B cell (primary cell): ENCODE measurements around the gene MED17. TPM values are rescaled to one million over a fixed set of nuclear protein-coding genes. Genes with fewer than 3 reads are reported as not detected.

Experiments used
- ATAC-seq: fragments of 200-7000 bp; cut with Tn5 transposase; one replicate; pipeline ENCODE4 v1.10.0; 2021; ENCODE audit warnings: low read depth, mild to moderate bottlenecking, moderate number of reproducible peaks, moderate library complexity
- CTCF ChIA-PET: fragments of 350-600 bp; sonication (Branson Sonifier 250); formaldehyde crosslinking; loops from one replicate; lab custom pipeline; 2021; ENCODE audit warnings: antibody characterized with exemption, inconsistent platforms; lab: Charles Lee
- POLR2A ChIA-PET: fragments of 350-600 bp; sonication (Branson Sonifier 250); formaldehyde crosslinking; loops from one replicate; lab custom pipeline; 2021; ENCODE audit warnings: antibody characterized with exemption; lab: Charles Lee
- DNase-seq: peaks from one replicate; pipeline ENCODE4 v3.0.0; 2013
- H2AFZ ChIP-seq: 2 replicates; pipeline ENCODE4 v1.6.1; 2012; ENCODE audit warnings: mild to moderate bottlenecking, low read depth, low read length; ENCODE audit not compliant: insufficient read depth, poor library complexity, severe bottlenecking
- H3K27ac ChIP-seq, 2 donors: 1 replicate in 1 of 2; 2 replicates in 1 of 2; pipeline ENCODE4 v1.5.1; 2012 to 2013; ENCODE audit warnings: low read length in 2 of 2, mild to moderate bottlenecking in 2 of 2, moderate library complexity in 1 of 2
- H3K27me3 ChIP-seq, 4 experiments: fragments of 200-600 bp in 1 of 4; sonication (generic) in 1 of 4; replicated peaks in 1 of 4; 1 replicate in 2 of 4; 2 replicates in 2 of 4; pipeline versions ENCODE4 v1.6.1 to v1.7.0; 2013 to 2016; ENCODE audit warnings: low read length in 3 of 4, mild to moderate bottlenecking in 2 of 4, mixed read lengths in 1 of 4, moderate library complexity in 1 of 4; ENCODE audit not compliant: insufficient read depth in 4 of 4, control insufficient read depth in 3 of 4; ENCODE audit errors: control extremely low read depth in 1 of 4
- H3K36me3 ChIP-seq, 2 experiments: replicated peaks in 1 of 2; 1 replicate in 1 of 2; 2 replicates in 1 of 2; pipeline versions ENCODE4 v1.6.1 to v1.7.1; 2013; ENCODE audit warnings: low read length in 1 of 2; ENCODE audit not compliant: insufficient read depth in 2 of 2, control insufficient read depth in 1 of 2; ENCODE audit errors: control extremely low read depth in 1 of 2, extremely low read depth in 1 of 2
- H3K4me1 ChIP-seq, 2 donors: fragments of 200-600 bp in 1 of 2; sonication (generic) in 1 of 2; 1 replicate in 1 of 2; 2 replicates in 1 of 2; pipeline versions ENCODE4 v1.5.1 to v1.6.1; 2013 to 2017; ENCODE audit warnings: low read length in 2 of 2; ENCODE audit not compliant: control insufficient read depth in 2 of 2, insufficient read depth in 2 of 2
- H3K4me2 ChIP-seq: replicated peaks from 2 replicates; pipeline ENCODE3; 2012; ENCODE audit warnings: mild to moderate bottlenecking, low read depth, low read length; ENCODE audit not compliant: poor library complexity, severe bottlenecking
- H3K4me3 ChIP-seq, 5 experiments: fragments of 200-600 bp in 1 of 5; sonication (generic) in 1 of 5; 1 replicate in 3 of 5; 2 replicates in 2 of 5; pipeline versions ENCODE4 v1.5.1 to v1.7.0; 2011 to 2016; ENCODE audit warnings: low read length in 4 of 5, mild to moderate bottlenecking in 4 of 5, low read depth in 2 of 5, control low read depth in 1 of 5, moderate library complexity in 1 of 5; ENCODE audit not compliant: insufficient read depth in 1 of 5; ENCODE audit errors: control extremely low read depth in 1 of 5, extremely low read depth in 1 of 5
- H3K79me2 ChIP-seq: fragments of 200-600 bp; sonication (generic); one replicate; pipeline ENCODE4 v1.6.0; 2016; ENCODE audit warnings: low read length; ENCODE audit not compliant: control insufficient read depth, insufficient read depth
- H3K9ac ChIP-seq: fragments of 200-600 bp; sonication (generic); 2 replicates; pipeline ENCODE4 v1.6.1; 2017; ENCODE audit warnings: mild to moderate bottlenecking, low read length, moderate library complexity
- H3K9me3 ChIP-seq, 3 donors: one replicate each; pipeline versions ENCODE4 v1.6.1 to v1.7.1; 2013; ENCODE audit warnings: low read length in 2 of 3; ENCODE audit not compliant: control insufficient read depth in 2 of 3, insufficient read depth in 1 of 3; ENCODE audit errors: control extremely low read depth in 1 of 3
- H4K20me1 ChIP-seq: 2 replicates; pipeline ENCODE4 v1.6.0; 2012; ENCODE audit warnings: mild to moderate bottlenecking, low read length; ENCODE audit not compliant: insufficient read depth, control insufficient read depth, poor library complexity, severe bottlenecking
- H3K27ac Mint-ChIP-seq: one replicate; pipeline ENCODE4 v1.8.0; 2021; ENCODE audit warnings: mixed read lengths
- H3K27me3 Mint-ChIP-seq: one replicate; pipeline ENCODE4 v1.8.0; 2021; ENCODE audit warnings: mixed read lengths
- H3K4me1 Mint-ChIP-seq: one replicate; pipeline ENCODE4 v1.8.0; 2021; ENCODE audit warnings: mixed read lengths
- H3K4me3 Mint-ChIP-seq: one replicate; pipeline ENCODE4 v1.8.0; 2021; ENCODE audit warnings: mixed read lengths
- H3K9me3 Mint-ChIP-seq: one replicate; pipeline ENCODE4 v1.8.0; 2022; ENCODE audit warnings: mixed read lengths; ENCODE audit not compliant: insufficient read depth
- EZH2 ChIP-seq: IDR thresholded peaks from 2 replicates; pipeline ENCODE4 v1.6.1; 2012; ENCODE audit warnings: borderline replicate concordance, low read depth, mild to moderate bottlenecking, moderate library complexity, low read length; ENCODE audit not compliant: insufficient read depth, poor library complexity, severe bottlenecking
- WGBS: methylation state at CpG from one replicate; pipeline ENCODE4 v1.1.5; 2013; ENCODE audit warnings: missing lambda C conversion rate; ENCODE audit not compliant: insufficient coverage; 5-methylcytosine and 5-hydroxymethylcytosine counted together
- intact Hi-C: fragments of 100-400 bp; cut with micrococcal nuclease; formaldehyde crosslinking; loops from one replicate; pipeline ENCODE4 v1.10.0; 2022
- polyA plus RNA-seq: library from polyadenylated mRNA; depleted of rRNA; stranded (reverse); fragments of >200 nt; gene quantifications from 2 replicates; pipeline ENCODE4 v1.2.3, GENCODE V29; 2012
- total RNA-seq, 2 donors: library from RNA; stranded (reverse); fragments of 120-200 nt in 1 of 2; gene quantifications; 1 replicate in 1 of 2; 2 replicates in 1 of 2; pipeline versions ENCODE4 v1.2.3 to v1.2.4, GENCODE V29; 2013 to 2022
- TF ChIP-seq, protein P1 (sequence below): fragments of 200-600 bp; IDR thresholded peaks from one replicate; pipeline ENCODE4 v1.8.0; 2022; ENCODE audit warnings: antibody characterized with exemption, mild to moderate bottlenecking

The MED17 gene
- total and polyA plus RNA-seq, 2 donors (not counting 1 experiment from before 2014, with no cell fraction given) = 26.1 to 78.1 TPM

DNA sequence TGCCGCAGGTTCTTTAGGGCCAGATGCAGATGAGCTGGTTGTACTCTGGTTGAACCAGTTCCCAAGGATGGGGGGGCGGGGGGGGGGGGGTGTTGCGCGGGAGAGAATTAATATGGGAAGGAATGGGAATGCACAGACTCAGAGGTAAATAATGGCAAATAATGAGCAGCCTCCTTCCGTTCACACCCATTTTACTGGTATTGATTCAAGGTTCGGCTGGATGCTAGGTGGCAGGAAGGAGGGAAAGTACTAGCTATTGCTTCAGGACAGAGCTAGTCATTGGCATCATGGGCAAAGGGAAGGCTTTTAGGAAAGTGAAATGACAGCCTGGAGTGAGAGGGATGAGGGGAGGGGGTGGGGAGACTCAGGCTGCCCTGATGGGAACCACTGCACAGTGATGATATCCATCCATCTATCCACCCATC, 66.5 kb downstream of the MED17 start, which contains the start of gene VSTM5:
Gene VSTM5, minus strand, starts transcription at position 25 of the 425 bp plus-strand sequence. CDS start 116 bp downstream, outside the sequence.
- ATAC-seq (no peak), DNase-seq (no peak)
- Mint-ChIP-seq H3K4me3 (peak within 1 kb of the TSS; percentile 51), H3K27ac (no peak within 1 kb of the TSS), H3K9me3 (no peaks in the 10 kb centered on the region), H3K4me1 (peaks cover 4% of the 10 kb centered on the region), H3K27me3 (peaks cover 33% of the 10 kb centered on the region)
- POLR2A ChIA-PET = no interaction called here
- H3K27me3 ChIP-seq = peaks cover 0 to 20% (median 5%) of the 10 kb centered on the region in 4 experiments
- CTCF ChIA-PET = no interaction called here
- peaks cover 0 to 5% (median 0%) of the 10 kb centered on the region in 3 donors for H3K9me3 ChIP-seq
- H4K20me1 ChIP-seq = no peaks in the 10 kb centered on the region
- no peak within 1 kb of the TSS for H3K4me3 ChIP-seq
- WGBS = 42% methylated on average over 2 of the region's 6 CpGs
- H3K79me2 ChIP-seq = no peaks in the 10 kb centered on the region
- intact Hi-C loops = no loop called here
- H3K9ac ChIP-seq = no peak within 1 kb of the TSS
- H2AFZ ChIP-seq = peak within 1 kb of the TSS; percentile 56
- H3K36me3 ChIP-seq = no peaks in the 10 kb centered on the region
- H3K4me1 ChIP-seq = peaks cover 0 to 8% of the 10 kb centered on the region in 2 donors
- H3K27ac ChIP-seq = no peak within 1 kb of the TSS
- peak within 1 kb of the TSS; percentile 50 for H3K4me2 ChIP-seq
- TF ChIP-seq, protein P1, sequence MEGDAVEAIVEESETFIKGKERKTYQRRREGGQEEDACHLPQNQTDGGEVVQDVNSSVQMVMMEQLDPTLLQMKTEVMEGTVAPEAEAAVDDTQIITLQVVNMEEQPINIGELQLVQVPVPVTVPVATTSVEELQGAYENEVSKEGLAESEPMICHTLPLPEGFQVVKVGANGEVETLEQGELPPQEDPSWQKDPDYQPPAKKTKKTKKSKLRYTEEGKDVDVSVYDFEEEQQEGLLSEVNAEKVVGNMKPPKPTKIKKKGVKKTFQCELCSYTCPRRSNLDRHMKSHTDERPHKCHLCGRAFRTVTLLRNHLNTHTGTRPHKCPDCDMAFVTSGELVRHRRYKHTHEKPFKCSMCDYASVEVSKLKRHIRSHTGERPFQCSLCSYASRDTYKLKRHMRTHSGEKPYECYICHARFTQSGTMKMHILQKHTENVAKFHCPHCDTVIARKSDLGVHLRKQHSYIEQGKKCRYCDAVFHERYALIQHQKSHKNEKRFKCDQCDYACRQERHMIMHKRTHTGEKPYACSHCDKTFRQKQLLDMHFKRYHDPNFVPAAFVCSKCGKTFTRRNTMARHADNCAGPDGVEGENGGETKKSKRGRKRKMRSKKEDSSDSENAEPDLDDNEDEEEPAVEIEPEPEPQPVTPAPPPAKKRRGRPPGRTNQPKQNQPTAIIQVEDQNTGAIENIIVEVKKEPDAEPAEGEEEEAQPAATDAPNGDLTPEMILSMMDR = no peak
- TF ChIP-seq EZH2 = no peak

DNA sequence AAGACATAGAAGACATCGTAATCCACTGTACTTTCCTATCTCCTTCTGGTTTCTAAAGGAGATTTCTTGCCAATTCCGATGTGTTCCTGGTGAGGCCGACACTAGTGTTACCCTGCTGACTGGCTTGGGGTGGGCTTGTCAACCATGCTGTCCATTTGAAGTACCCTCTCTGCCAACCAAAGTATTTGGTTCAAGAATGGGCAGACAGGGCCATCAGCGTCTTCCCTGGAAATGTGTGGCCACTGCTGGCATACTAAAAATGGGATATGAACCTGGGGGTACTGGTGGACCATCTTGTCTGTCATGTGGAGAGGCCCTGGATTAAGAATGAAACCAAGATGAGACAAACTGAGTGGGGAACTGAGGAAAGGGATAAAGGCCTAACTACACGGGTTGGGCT, 68.2 kb downstream of the MED17 start:
- Histone ChIP-seq H4K20me1 (no peaks in the 10 kb centered on the region), H3K36me3 (no peaks in the 10 kb centered on the region), H3K27ac (no peak overlapping the region), H3K4me2 (no peak overlapping the region), H3K9ac (no peak overlapping the region), H3K9me3 (peaks cover 0 to 5% (median 0%) of the 10 kb centered on the region in 3 donors), H3K4me1 (peaks cover 0 to 8% of the 10 kb centered on the region in 2 donors), H3K27me3 (peaks cover 0 to 20% (median 5%) of the 10 kb centered on the region in 4 experiments), H3K4me3 (no peak overlapping the region), H3K79me2 (no peaks in the 10 kb centered on the region), H2AFZ (no peak overlapping the region)
- POLR2A ChIA-PET = no interaction called here
- H3K9me3 Mint-ChIP-seq = no peaks in the 10 kb centered on the region
- ATAC-seq = no peak
- TF ChIP-seq, protein P1 = no peak
- no peak for TF ChIP-seq EZH2
- 92% methylated on average over 3 of the region's 5 CpGs for WGBS
- peaks cover 4% of the 10 kb centered on the region for H3K4me1 Mint-ChIP-seq
- DNase-seq = no peak
- no peak overlapping the region for H3K4me3 Mint-ChIP-seq
- CTCF ChIA-PET = no interaction called here
- peaks cover 32% of the 10 kb centered on the region for H3K27me3 Mint-ChIP-seq
- H3K27ac Mint-ChIP-seq = no peak overlapping the region
- intact Hi-C loops = no loop called here
